Panc1 (cell line): Measurements from ENCODE around the gene COX15. TPM values are rescaled to one million over a fixed set of nuclear protein-coding genes. Genes with fewer than 3 reads are reported as not detected.

Source experiments
- ATAC-seq: fragments of 200-7000 bp; cut with Tn5 transposase; 2 replicates; pipeline ENCODE4 v1.9.1; 2020; ENCODE audit warnings: mild to moderate bottlenecking, moderate library complexity
- BruUV-seq: library from RNA; stranded (reverse); fragments of 400-500 nt; replicated peaks from 2 replicates; lab custom pipeline; 2021; lab: Mats Ljungman, UMichigan
- CTCF ChIA-PET: fragments of 300-600 bp; sonication (Branson Sonifier 250); formaldehyde crosslinking; loops from one replicate; lab custom pipeline; 2022; ENCODE audit warnings: antibody characterized with exemption; lab: Charles Lee
- POLR2A ChIA-PET: fragments of 300-600 bp; sonication (Branson Sonifier 250); formaldehyde crosslinking; loops from one replicate; lab custom pipeline; 2022; ENCODE audit warnings: antibody characterized with exemption; lab: Charles Lee
- DNase-seq: peaks from one replicate; pipeline ENCODE4 v3.0.0-alpha.2; 2010; ENCODE audit warnings: low read depth, low spot score
- H3K27ac ChIP-seq: 2 replicates; pipeline ENCODE4 v1.5.1; 2011; ENCODE audit warnings: mild to moderate bottlenecking, low read length, inconsistent platforms
- H3K27me3 ChIP-seq: fragments of 200-500 bp; sonication (Bioruptor generic); 2 replicates; pipeline ENCODE4 v1.6.0; 2014; ENCODE audit warnings: low read length, inconsistent platforms; ENCODE audit not compliant: control insufficient read depth, insufficient read depth
- H3K36me3 ChIP-seq: fragments of 200-500 bp; sonication (Bioruptor generic); 2 replicates; pipeline ENCODE4 v1.5.1; 2014; ENCODE audit warnings: inconsistent platforms, mild to moderate bottlenecking, low read length, moderate library complexity; ENCODE audit not compliant: control insufficient read depth, insufficient read depth
- H3K4me1 ChIP-seq: 2 replicates; pipeline ENCODE4 v1.5.1; 2011; ENCODE audit warnings: inconsistent platforms, mild to moderate bottlenecking, low read length, moderate library complexity; ENCODE audit not compliant: control insufficient read depth, insufficient read depth
- H3K4me3 ChIP-seq, 2 experiments: 2 replicates each; pipeline ENCODE4 v1.5.1; 2011 to 2012; ENCODE audit warnings: low read depth in 2 of 2, low read length in 2 of 2, mild to moderate bottlenecking in 2 of 2, inconsistent platforms in 1 of 2, moderate library complexity in 1 of 2
- H3K9me3 ChIP-seq: fragments of 200-500 bp; sonication (Bioruptor generic); 2 replicates; pipeline ENCODE4 v1.5.1; 2014; ENCODE audit warnings: low read depth, mild to moderate bottlenecking, inconsistent platforms, low read length, moderate library complexity; ENCODE audit not compliant: control insufficient read depth, insufficient read depth
- CTCF ChIP-seq: fragments of 450-650 bp; IDR thresholded peaks from 2 replicates; pipeline ENCODE4 v1.5.1; 2017; ENCODE audit warnings: mild to moderate bottlenecking
- POLR2AphosphoS5 ChIP-seq: IDR thresholded peaks from 2 replicates; pipeline ENCODE4 v1.6.1; 2012; ENCODE audit warnings: mild to moderate bottlenecking, low read depth, low read length, moderate library complexity
- REST ChIP-seq, 2 experiments: IDR thresholded peaks; 2 replicates each; pipeline ENCODE4 v1.6.1; 2011 to 2012; ENCODE audit warnings: low read depth in 2 of 2, control low read depth in 1 of 2, low read length in 1 of 2, mild to moderate bottlenecking in 1 of 2, moderate library complexity in 1 of 2; ENCODE audit not compliant: insufficient read depth in 1 of 2
- SIN3A ChIP-seq: IDR thresholded peaks from 2 replicates; pipeline ENCODE4 v1.6.1; 2012; ENCODE audit warnings: low read depth, mild to moderate bottlenecking, low read length, moderate library complexity, borderline replicate concordance; ENCODE audit not compliant: insufficient read depth
- TCF7L2 ChIP-seq: IDR thresholded peaks from 2 replicates; pipeline ENCODE4 v1.6.1; 2011; ENCODE audit warnings: mild to moderate bottlenecking, low read depth, low read length, inconsistent platforms
- in situ Hi-C: cut with HindIII; loops from 2 replicates; pipeline ENCODE4 v1.10.0; 2016; ENCODE audit warnings: low sequenced_read_pairs, low pct_unique_long_range_greater_than_20kb
- intact Hi-C: fragments of 100-400 bp; cut with micrococcal nuclease; formaldehyde crosslinking; loops from one replicate; pipeline ENCODE4 v1.10.0; 2022; ENCODE audit not compliant: unreplicated experiment
- total RNA-seq: library from RNA; stranded (reverse); gene quantifications from one replicate; pipeline ENCODE4 v1.2.1, GENCODE V29; 2021; ENCODE audit not compliant: unreplicated experiment

COX15 gene
- total RNA-seq, 1 experiment from 2014 or later, result 62.9 TPM

GRCh38 chr10:99743841-99744240 is 11.9 kb upstream of the COX15 start:
- ChIA-PET POLR2A (interaction anchor here (0.6 kb wide), 1 partner anchor 21 kb away, joined by 4 read pairs; no protein-coding TSS in a partner anchor), CTCF (no interaction called here)
- BruUV-seq, result no TSS peak
- H3K9me3 ChIP-seq, result peaks cover 18% of the 10 kb centered on the region
- peaks cover 6% of the 10 kb centered on the region for H3K4me1 ChIP-seq
- in situ Hi-C loops, result no loop called here
- no peak overlapping the region for H3K27ac ChIP-seq
- intact Hi-C loops, result no loop called here
- DNase-seq, result no peak
- peaks cover 64% of the 10 kb centered on the region for H3K36me3 ChIP-seq
- H3K27me3 ChIP-seq, result no peaks in the 10 kb centered on the region
- no peak overlapping the region for H3K4me3 ChIP-seq
- ATAC-seq, result no peak
- TF ChIP-seq CTCF (no peak), REST (IDR thresholded peaks at IDR 0.05; ENCODE audit: insufficient read depth in 1 of 2, low read depth in 2 of 2, low read length in 1 of 2) (no peak), SIN3A (no peak), TCF7L2 (no peak), POLR2AphosphoS5 (no peak)

- Histone ChIP-seq H3K27ac (no peak overlapping the region), H3K4me3 (no peak overlapping the region), H3K36me3 (peaks cover 57% of the 10 kb centered on the region), H3K9me3 (peaks cover 18% of the 10 kb centered on the region), H3K27me3 (no peaks in the 10 kb centered on the region), H3K4me1 (peaks cover 6% of the 10 kb centered on the region)
- TF ChIP-seq CTCF (no peak), REST (IDR thresholded peaks at IDR 0.05; ENCODE audit: insufficient read depth in 1 of 2, low read depth in 2 of 2, low read length in 1 of 2) (no peak), SIN3A (no peak), TCF7L2 (no peak), POLR2AphosphoS5 (no peak)
- POLR2A ChIA-PET, result interaction anchor here (0.7 kb wide), 3 partner anchors 10 to 490 kb away, joined by 3 to 8 read pairs (median 4); partner anchors contain the start of gene CUTC
- intact Hi-C loops, result no loop called here
- in situ Hi-C loops, result no loop called here
- CTCF ChIA-PET, result interaction anchor here (0.6 kb wide), 1 partner anchor 366 kb away, joined by 3 read pairs; no protein-coding TSS in a partner anchor
- no peak for ATAC-seq
- no peak for DNase-seq
- no TSS peak for BruUV-seq
Observed at GRCh38 chr10:99742701-99743100, 10.8 kb upstream of the COX15 start.
